Loucy (cell line): ENCODE data around the gene TK1.

ENCODE experiments used
- H2AFZ ChIP-seq: fragments of 200-600 bp; sonication (generic); 2 replicates; pipeline ENCODE4 v1.6.0; 2016; ENCODE audit warnings: antibody characterized with exemption, mild to moderate bottlenecking, low read length, moderate library complexity
- H3F3A ChIP-seq: fragments of 200-600 bp; 2 replicates; pipeline ENCODE4 v1.6.0; 2016; ENCODE audit warnings: antibody characterized with exemption, low read depth, mild to moderate bottlenecking
- H3K27me3 ChIP-seq: fragments of 200-600 bp; sonication (generic); 2 replicates; pipeline ENCODE4 v1.6.1; 2014; ENCODE audit warnings: low read length, mild to moderate bottlenecking; ENCODE audit not compliant: insufficient read depth, poor library complexity, severe bottlenecking
- H3K36me3 ChIP-seq: fragments of 200-600 bp; sonication (generic); 2 replicates; pipeline ENCODE4 v1.6.1; 2016; ENCODE audit warnings: low read length; ENCODE audit not compliant: insufficient read depth
- H3K4me1 ChIP-seq: fragments of 200-600 bp; sonication (generic); 2 replicates; pipeline ENCODE4 v1.5.1; 2014; ENCODE audit warnings: low read length, mild to moderate bottlenecking; ENCODE audit not compliant: insufficient read depth, poor library complexity, severe bottlenecking
- H3K4me2 ChIP-seq: fragments of 200-600 bp; sonication (generic); 2 replicates; pipeline ENCODE4 v1.6.0; 2014; ENCODE audit warnings: antibody characterized with exemption, low read length, low read depth, mild to moderate bottlenecking; ENCODE audit not compliant: poor library complexity, severe bottlenecking
- H3K4me3 ChIP-seq: fragments of 200-600 bp; sonication (generic); 2 replicates; pipeline ENCODE4 v1.5.1; 2014; ENCODE audit warnings: low read length, mild to moderate bottlenecking, mixed read lengths; ENCODE audit not compliant: poor library complexity, severe bottlenecking
- H3K79me2 ChIP-seq: fragments of 200-600 bp; sonication (generic); 2 replicates; pipeline ENCODE4 v1.6.1; 2014; ENCODE audit warnings: low read length; ENCODE audit not compliant: insufficient read depth
- H3K9ac ChIP-seq: fragments of 200-600 bp; sonication (generic); 2 replicates; pipeline ENCODE4 v1.6.0; 2014; ENCODE audit warnings: mild to moderate bottlenecking, low read depth, low read length, moderate library complexity; ENCODE audit not compliant: poor library complexity, severe bottlenecking
- H3K9me2 ChIP-seq: fragments of 200-600 bp; sonication (generic); replicated peaks from 2 replicates; pipeline ENCODE4 v1.6.1; 2016; ENCODE audit warnings: low read depth, low read length, mixed read lengths
- H3K9me3 ChIP-seq: fragments of 200-600 bp; sonication (generic); 2 replicates; pipeline ENCODE4 v1.6.1; 2014; ENCODE audit warnings: mild to moderate bottlenecking, antibody characterized with exemption, low read length, low read depth; ENCODE audit not compliant: insufficient read depth
- H4K20me1 ChIP-seq: fragments of 200-600 bp; sonication (generic); 2 replicates; pipeline ENCODE4 v1.6.0; 2014; ENCODE audit warnings: antibody characterized with exemption, low read length, mild to moderate bottlenecking; ENCODE audit not compliant: insufficient read depth, poor library complexity, severe bottlenecking
- CTCF ChIP-seq: fragments of 200-600 bp; sonication (generic); conservative IDR thresholded peaks from 2 replicates; pipeline ENCODE4 v1.5.1; 2014; ENCODE audit warnings: mild to moderate bottlenecking, antibody characterized with exemption, low read length
- EZH2phosphoT487 ChIP-seq: fragments of 200-600 bp; IDR thresholded peaks from 2 replicates; pipeline ENCODE4 v1.6.1; 2018; ENCODE audit warnings: antibody characterized with exemption, mild to moderate bottlenecking, moderate library complexity, borderline replicate concordance

TK1 gene

GRCh38 chr17:78184868-78185267 is 2.0 kb downstream of the TK1 start:
- peaks cover 29% of the 10 kb centered on the region for H3K4me1 ChIP-seq
- peaks cover 59% of the 10 kb centered on the region for H3K79me2 ChIP-seq
- no peak for TF ChIP-seq CTCF
- TF ChIP-seq EZH2phosphoT487: no peak
- no peak overlapping the region for H2AFZ ChIP-seq
- peaks cover 11% of the 10 kb centered on the region; the same call in 1 of the 2 replicates for H3K36me3 ChIP-seq
- H3K4me3 ChIP-seq: peak overlapping the region; percentile 77
- H3F3A ChIP-seq: no peaks in the 10 kb centered on the region
- no peaks in the 10 kb centered on the region for H3K9me3 ChIP-seq
- H3K27me3 ChIP-seq: no peaks in the 10 kb centered on the region
- peak overlapping the region; percentile 5 for H3K9ac ChIP-seq
- no peaks in the 10 kb centered on the region for H3K9me2 ChIP-seq
- H4K20me1 ChIP-seq: peaks cover 6% of the 10 kb centered on the region
- H3K4me2 ChIP-seq: peak overlapping the region; percentile 75

DNA sequence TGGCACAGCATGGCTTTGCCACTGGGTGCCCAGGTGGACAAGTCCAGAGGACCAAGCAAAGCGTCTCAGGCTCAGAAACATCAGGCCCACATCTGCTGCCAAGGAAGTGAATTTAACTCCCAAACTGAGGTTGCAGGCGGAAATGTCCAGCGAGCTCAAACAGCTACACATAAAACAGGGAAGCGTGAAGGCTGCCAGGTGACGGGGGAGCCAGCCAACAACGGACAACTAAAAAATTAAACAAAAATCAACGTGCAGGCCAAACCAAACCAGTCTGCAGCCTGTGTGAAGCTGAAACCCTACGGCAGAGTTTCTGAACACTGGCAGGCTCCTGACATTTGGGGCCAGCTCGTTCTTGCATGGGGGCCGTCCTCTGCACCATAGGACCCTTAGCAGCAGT is 2.5 kb downstream of the TK1 start:
- H3K4me2 ChIP-seq: peak overlapping the region; percentile 75

DNA sequence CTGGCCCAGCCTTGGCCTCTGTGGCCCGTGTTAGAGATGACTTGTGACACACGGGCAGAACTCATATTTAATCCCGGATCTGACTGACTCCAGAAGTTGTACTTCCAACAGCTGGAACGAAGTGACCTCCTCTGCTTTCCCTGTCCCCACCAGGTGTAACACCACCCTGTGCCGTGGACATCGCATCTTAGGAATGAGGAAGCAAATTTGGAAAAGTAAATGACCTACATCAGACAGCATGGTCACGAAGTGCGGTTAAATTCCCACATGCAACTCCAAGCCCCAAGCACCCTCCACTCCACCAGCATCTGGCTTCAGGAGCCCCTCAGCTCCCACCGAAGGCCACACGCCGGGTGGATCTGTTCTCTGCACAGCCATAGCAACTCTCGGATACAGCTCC is 2.9 kb downstream of the TK1 start:
- TF ChIP-seq CTCF: no peak
- no peak for TF ChIP-seq EZH2phosphoT487
- H3F3A ChIP-seq: no peaks in the 10 kb centered on the region
- H3K4me2 ChIP-seq: peak overlapping the region; percentile 75
- H4K20me1 ChIP-seq: peaks cover 6% of the 10 kb centered on the region
- peaks cover 19% of the 10 kb centered on the region; the same call in 1 of the 2 replicates for H3K36me3 ChIP-seq
- no peaks in the 10 kb centered on the region for H3K27me3 ChIP-seq
- H2AFZ ChIP-seq: no peak overlapping the region
- no peak overlapping the region for H3K9ac ChIP-seq
- H3K4me1 ChIP-seq: peaks cover 29% of the 10 kb centered on the region
- peaks cover 49% of the 10 kb centered on the region for H3K79me2 ChIP-seq
- no peaks in the 10 kb centered on the region for H3K9me3 ChIP-seq
- H3K9me2 ChIP-seq: no peaks in the 10 kb centered on the region
- H3K4me3 ChIP-seq: peak overlapping the region; percentile 11

More for the DNA sequence above, 2.5 kb downstream of the TK1 start:
- Histone ChIP-seq H3K79me2 (peaks cover 53% of the 10 kb centered on the region), H3K9me3 (no peaks in the 10 kb centered on the region), H3K27me3 (no peaks in the 10 kb centered on the region), H3K9ac (no peak overlapping the region), H2AFZ (no peak overlapping the region), H3K36me3 (peaks cover 16% of the 10 kb centered on the region; the same call in 1 of the 2 replicates), H3K4me3 (peak overlapping the region; percentile 11), H3F3A (no peaks in the 10 kb centered on the region), H4K20me1 (peaks cover 6% of the 10 kb centered on the region), H3K9me2 (no peaks in the 10 kb centered on the region), H3K4me1 (peaks cover 29% of the 10 kb centered on the region)
- TF ChIP-seq CTCF: no peak
